GM12878 (cell line): ENCODE data around the gene CALHM3. TPM values are rescaled to one million over a fixed set of nuclear protein-coding genes. Genes with fewer than 3 reads are reported as not detected.

Experiments
- ATAC-seq: fragments of 200-7000 bp; cut with Tn5 transposase; 3 replicates; pipeline ENCODE4 v1.9.1; 2020; ENCODE audit warnings: mild to moderate bottlenecking, moderate library complexity
- BruUV-seq: library from RNA; stranded (reverse); fragments of 400-500 nt; replicated peaks from 2 replicates; lab custom pipeline; 2021; lab: Mats Ljungman, UMichigan
- CTCF ChIA-PET: fragments of 300-600 bp; sonication (Branson Sonifier 250); formaldehyde crosslinking; extraction: SDS; loops from one replicate; lab custom pipeline; 2021; ENCODE audit warnings: inconsistent platforms; lab: Yijun Ruan, JAX
- POLR2A ChIA-PET: fragments of 350-600 bp; formaldehyde crosslinking; extraction: SDS; loops from one replicate; lab custom pipeline; 2021; ENCODE audit warnings: inconsistent platforms; lab: Charles Lee
- RAD21 ChIA-PET: fragments of 300-600 bp; sonication (Branson Sonifier 250); formaldehyde crosslinking; loops from one replicate; lab custom pipeline; 2023; ENCODE audit warnings: antibody characterized with exemption; ENCODE audit not compliant: unreplicated experiment; lab: Charles Lee
- SMC1A ChIA-PET: fragments of 300-600 bp; sonication (Branson Sonifier 250); formaldehyde crosslinking; loops from one replicate; lab custom pipeline; 2023; ENCODE audit not compliant: unreplicated experiment, uncharacterized antibody; lab: Charles Lee
- DNase-seq: peaks from one replicate; pipeline ENCODE4 v3.0.0-alpha.2; 2011; ENCODE audit warnings: low read depth, low spot score
- FAIRE-seq: peaks from 3 replicates; lab custom pipeline; 2011; peaks lifted over from hg19 to GRCh38; lab: Jason Lieb, UNC
- H2AFZ ChIP-seq: 2 replicates; pipeline ENCODE4 v1.6.0; 2011; ENCODE audit warnings: low read depth, low read length, control low read depth; ENCODE audit not compliant: control insufficient read depth
- H3K27ac ChIP-seq: 2 replicates; pipeline ENCODE4 v1.5.1; 2011; ENCODE audit warnings: control low read depth; ENCODE audit not compliant: control insufficient read depth, insufficient read depth
- H3K27me3 ChIP-seq, 2 experiments: replicated peaks in 1 of 2; 2 replicates each; pipeline versions ENCODE4 v1.6.0 to v1.6.1; 2011; ENCODE audit warnings: low read length in 1 of 2; ENCODE audit not compliant: control insufficient read depth in 2 of 2, insufficient read depth in 2 of 2
- H3K36me3 ChIP-seq, 2 experiments: 2 replicates each; pipeline ENCODE4 v1.5.1; 2011; ENCODE audit warnings: low read length in 1 of 2; ENCODE audit not compliant: control insufficient read depth in 2 of 2, insufficient read depth in 2 of 2
- H3K4me1 ChIP-seq: 2 replicates; pipeline ENCODE4 v1.6.1; 2011; ENCODE audit warnings: mild to moderate bottlenecking, low read length, moderate library complexity, mixed read lengths; ENCODE audit not compliant: control insufficient read depth, insufficient read depth
- H3K4me2 ChIP-seq: 2 replicates; pipeline ENCODE4 v1.6.0; 2011; ENCODE audit warnings: control low read depth; ENCODE audit not compliant: control insufficient read depth, insufficient read depth
- H3K4me3 ChIP-seq: fragments of 200-600 bp; sonication (generic); 2 replicates; pipeline ENCODE4 v1.5.1; 2016
- H3K79me2 ChIP-seq: 2 replicates; pipeline ENCODE4 v1.6.0; 2011; ENCODE audit warnings: low read length; ENCODE audit not compliant: control insufficient read depth, insufficient read depth
- H3K9ac ChIP-seq: 2 replicates; pipeline ENCODE4 v1.8.0; 2011; ENCODE audit warnings: low read length, control low read depth, mixed read lengths; ENCODE audit not compliant: control insufficient read depth, insufficient read depth
- H3K9me3 ChIP-seq: replicated peaks from 3 replicates; pipeline ENCODE4 v1.5.1; 2011; ENCODE audit warnings: mild to moderate bottlenecking, low read length; ENCODE audit not compliant: control insufficient read depth, insufficient read depth
- H4K20me1 ChIP-seq: 2 replicates; pipeline ENCODE4 v1.6.0; 2011; ENCODE audit not compliant: control insufficient read depth, insufficient read depth
- ATF2 ChIP-seq: IDR thresholded peaks from 2 replicates; pipeline ENCODE4 v1.6.1; 2012; ENCODE audit warnings: low read length, inconsistent platforms
- ATF3 ChIP-seq: IDR thresholded peaks from 2 replicates; pipeline ENCODE4 v1.6.1; 2011; ENCODE audit warnings: low read depth, mild to moderate bottlenecking, low read length, moderate library complexity, borderline replicate concordance; ENCODE audit errors: extremely low read depth
- BCL3 ChIP-seq: IDR thresholded peaks from 2 replicates; pipeline ENCODE4 v1.6.1; 2011; ENCODE audit warnings: borderline replicate concordance, low read depth, mild to moderate bottlenecking, moderate library complexity, low read length; ENCODE audit not compliant: insufficient read depth, poor library complexity, severe bottlenecking
- EED ChIP-seq: sonication (generic); IDR thresholded peaks from 2 replicates; pipeline ENCODE4 v1.6.1; 2016; ENCODE audit warnings: antibody characterized with exemption, low read depth
- RUNX3 ChIP-seq: IDR thresholded peaks from 2 replicates; pipeline ENCODE4 v1.6.1; 2012; ENCODE audit warnings: low read length, inconsistent platforms
- SMAD1 ChIP-seq: fragments of 450-650 bp; IDR thresholded peaks from 2 replicates; pipeline ENCODE4 v1.6.1; 2018; ENCODE audit warnings: mild to moderate bottlenecking, low read depth; ENCODE audit not compliant: partially characterized antibody
- STAT3 ChIP-seq: IDR thresholded peaks from 2 replicates; pipeline ENCODE4 v1.6.1; 2011; ENCODE audit warnings: low read depth, low read length, improper control_type of control experiment
- ZBTB40 ChIP-seq: fragments of 450-650 bp; IDR thresholded peaks from 2 replicates; pipeline ENCODE4 v1.6.1; 2016; ENCODE audit warnings: mild to moderate bottlenecking, moderate library complexity, borderline replicate concordance
- ZNF687 ChIP-seq: fragments of 450-650 bp; IDR thresholded peaks from 2 replicates; pipeline ENCODE4 v1.6.1; 2017; ENCODE audit warnings: mild to moderate bottlenecking, moderate library complexity
- WGBS: methylation state at CpG from one replicate; pipeline ENCODE4 v1.1.6; 2016; ENCODE audit warnings: low lambda C conversion rate; ENCODE audit not compliant: insufficient replicate concordance, insufficient coverage; ENCODE audit errors: missing lambda C conversion rate; 5-methylcytosine and 5-hydroxymethylcytosine counted together
- in situ Hi-C: fragments of 300-500 bp; cut with MboI; formaldehyde crosslinking; loops from 9 replicates; pipeline ENCODE4 v1.14.3; 2018; ENCODE audit warnings: mixed read lengths
- intact Hi-C: fragments of 100-400 bp; cut with micrococcal nuclease; formaldehyde crosslinking; loops from one replicate; pipeline ENCODE4 v1.14.2; 2022; ENCODE audit not compliant: unreplicated experiment
- polyA plus RNA-seq, 11 experiments: library from polyadenylated mRNA; depleted of rRNA in 4 of 11; unstranded in 6 of 11; stranded (reverse) in 5 of 11; fragments of >200 nt; fragmentation: Nextera tagmentation in 4 of 11; fragmentation: Illumina TruSeq in 1 of 11; extraction: Ambion mirVana in 4 of 11; extraction: Trizol in 1 of 11; gene quantifications; 1 replicate in 1 of 11; 2 replicates in 10 of 11; pipeline versions ENCODE4 v1.2.1 to v1.2.3, GENCODE V29; 2011 to 2016; ENCODE audit warnings: inconsistent platforms in 2 of 11, missing spikeins in 2 of 11, low read depth in 1 of 11
- total RNA-seq, 4 experiments: library from RNA; depleted of rRNA in 3 of 4; stranded (reverse); fragments of >200 nt in 3 of 4; fragmentation: Illumina TruSeq in 1 of 4; extraction: Trizol in 1 of 4; gene quantifications; 2 replicates each; pipeline versions ENCODE4 v1.2.1 to v1.2.3, GENCODE V29; 2013 to 2021

Gene CALHM3
- total and polyA plus RNA-seq, 10 of the 15 experiments (the other 5 are each of a cell fraction or from before 2014, with no cell fraction given): 0.03 to 0.42 (median 0.11) TPM; not detected in 5

- no peak overlapping the region for H3K4me2 ChIP-seq
- BruUV-seq: TSS peak; percentile 46
- SMC1A ChIA-PET: interaction anchor here (0.7 to 9.6 kb wide), 3 partner anchors 9 to 35 kb away, joined by 3 to 124 read pairs (median 3); no protein-coding TSS in a partner anchor
- intact Hi-C loops (loop anchor here (5.0 kb wide), 1 partner anchor 36 kb away; no protein-coding TSS in a partner anchor), in situ Hi-C loops (no loop called here)
- H3K27ac ChIP-seq: no peak overlapping the region
- H2AFZ ChIP-seq: no peak overlapping the region
- peaks cover 13% of the 10 kb centered on the region for H3K4me1 ChIP-seq
- H3K79me2 ChIP-seq: peaks cover 20% of the 10 kb centered on the region
- DNase-seq (no peak), ATAC-seq (no peak), FAIRE-seq (no peak)
- H4K20me1 ChIP-seq: no peaks in the 10 kb centered on the region; the same call in 1 of the 2 replicates
- no peaks in the 10 kb centered on the region for H3K9me3 ChIP-seq
- no peak overlapping the region for H3K4me3 ChIP-seq
- H3K9ac ChIP-seq: no peak overlapping the region
- POLR2A ChIA-PET: interaction anchor here (2.1 kb wide), 1 partner anchor 24 kb away, joined by 6 read pairs; no protein-coding TSS in a partner anchor
- no peaks in the 10 kb centered on the region for H3K27me3 ChIP-seq
- RAD21 ChIA-PET: interaction anchor here (1.0 to 2.5 kb wide), 2 partner anchors 20 to 37 kb away, joined by 3 to 7 read pairs; no protein-coding TSS in a partner anchor
- 66% methylated on average over 11 of the region's 12 CpGs for WGBS
- peaks cover 38 to 44% of the 10 kb centered on the region in 2 experiments for H3K36me3 ChIP-seq
- CTCF ChIA-PET: interaction anchor here (1.6 to 17.8 kb wide), 3 partner anchors 26 to 39 kb away, joined by 4 to 163 read pairs (median 7); partner anchors contain the start of gene CALHM3
- TF ChIP-seq ATF3 (no peak), ZNF687 (no peak), ATF2 (no peak), BCL3 (no peak), SMAD1 (no peak), ZBTB40 (no peak), EED (no peak), RUNX3 (no peak), STAT3 (no peak)
These were observed 33.1 kb downstream of the CALHM3 start for GRCh38 chr10:103445767-103446567.
